Heart left ventricle (tissue), 13 donors: ENCODE results near the gene CRABP1.

ENCODE experiments used
- CTCF ChIP-seq, 12 donors: fragments of 200-600 bp; sonication (generic) in 4 of 12; IDR thresholded peaks; one replicate each; pipeline versions ENCODE4 v1.5.0 to v1.8.0; 2018 to 2022; ENCODE audit warnings: antibody characterized with exemption in 12 of 12, mild to moderate bottlenecking in 5 of 12
- POLR2A ChIP-seq, 2 donors: fragments of 450-650 bp; IDR thresholded peaks; one replicate each; pipeline ENCODE4 v1.6.1; 2017; ENCODE audit warnings: antibody characterized with exemption in 2 of 2, mild to moderate bottlenecking in 2 of 2, moderate library complexity in 2 of 2
- donor health status: ischemic (EF 13 %, LVEDD 7.1; RV severe dilation, severe dysfunction).
- donor health status: DM: no; HTN: yes; CAD: no.
- donor health status: DM: no; HTN: no; CAD: no.
- donor health status: ischemic (EF 25% LVEDD 6.9; RV normal size, moderate dysfunction).
- donor health status: ischemic (EF 25% LVEDD 5.7; RV mildly dilated, moderate dysfunction).
- donor health status: ischemic (EF 35%, LVEDD 5.7; RV mildly dilated, moderate dysfunction).
- donor health status: nonischemic (EF 11% LVEDD 7.7; RV severe dilation, severe dysfunction).
- donor health status: DM: yes; HTN: yes; CAD: no.
- donor health status: PGD.
- donor health status: ischemic (EF 29% LVEDD 5.4; RV normal size, mild dysfunction).
- donor health status: nonischemic (EF 23%, LVEDD 6.1; RV moderate dilation, normal function).

- TF ChIP-seq POLR2A (IDR thresholded peaks at IDR 0.05) = no peak
- no peak for TF ChIP-seq CTCF (IDR thresholded peaks at IDR 0.05)
Observed at GRCh38 chr15:78359041-78359808, 19.1 kb downstream of the CRABP1 start.
